GM18526 (cell line): Measurements from ENCODE around the gene MAB21L4.

ENCODE experiments used
- POLR2A ChIP-seq: IDR thresholded peaks from 3 replicates; pipeline ENCODE4 v1.6.1; 2011; ENCODE audit not compliant: insufficient read length; ENCODE audit errors: extremely low read depth

The MAB21L4 gene

GRCh38 chr2:240927390-240927781 is 31.4 kb upstream of the MAB21L4 start:
- no peak for TF ChIP-seq POLR2A

GRCh38 chr2:240926516-240927389 is 30.8 kb upstream of the MAB21L4 start:
- no peak for TF ChIP-seq POLR2A

- no peak for TF ChIP-seq POLR2A
Observed at GRCh38 chr2:240925568-240926515, 29.9 kb upstream of the MAB21L4 start.

- TF ChIP-seq POLR2A = no peak
Observed at GRCh38 chr2:240925191-240925567, 29.2 kb upstream of the MAB21L4 start.

- TF ChIP-seq POLR2A = no peak
Observed at GRCh38 chr2:240922982-240923537, 27.1 kb upstream of the MAB21L4 start.

- no peak for TF ChIP-seq POLR2A
Observed at GRCh38 chr2:240922245-240922981, 26.5 kb upstream of the MAB21L4 start.

- no peak for TF ChIP-seq POLR2A
Observed at GRCh38 chr2:240921995-240922244, 26.0 kb upstream of the MAB21L4 start.

GRCh38 chr2:240921311-240921994 is 25.5 kb upstream of the MAB21L4 start:
- no peak for TF ChIP-seq POLR2A

GRCh38 chr2:240920783-240921231 is 24.9 kb upstream of the MAB21L4 start:
- TF ChIP-seq POLR2A = no peak

GRCh38 chr2:240919786-240920782 is 24.1 kb upstream of the MAB21L4 start:
- TF ChIP-seq POLR2A = no peak

- no peak for TF ChIP-seq POLR2A
Observed at GRCh38 chr2:240919161-240919781, 23.3 kb upstream of the MAB21L4 start.

- TF ChIP-seq POLR2A = no peak
Observed at GRCh38 chr2:240918258-240919091, 22.5 kb upstream of the MAB21L4 start.
